GM23248 (cell line): ENCODE measurements around the gene TRAPPC5. TPM values are rescaled to one million over a fixed set of nuclear protein-coding genes. Genes with fewer than 3 reads are reported as not detected.
"Not testable (repeated sequence)": the region's sequence is repeated elsewhere in the genome, so short reads cannot be mapped to it uniquely, and the experiment has no call there.

Experiments used
- DNase-seq: peaks from one replicate; pipeline ENCODE4 v3.0.0-alpha.2; 2015
- H2AFZ ChIP-seq: fragments of 200-600 bp; sonication (generic); 2 replicates; pipeline ENCODE4 v1.6.1; 2016; ENCODE audit warnings: antibody characterized with exemption
- H3F3A ChIP-seq: fragments of 200-600 bp; sonication (generic); 2 replicates; pipeline ENCODE4 v1.6.1; 2016; ENCODE audit warnings: mild to moderate bottlenecking, antibody characterized with exemption, mixed run types; ENCODE audit not compliant: insufficient read depth
- H3K27ac ChIP-seq: fragments of 200-600 bp; sonication (generic); 2 replicates; pipeline ENCODE4 v1.5.1; 2016; ENCODE audit warnings: mild to moderate bottlenecking
- H3K27me3 ChIP-seq: fragments of 200-600 bp; sonication (generic); replicated peaks from 2 replicates; pipeline ENCODE4 v1.6.1; 2016; ENCODE audit warnings: mild to moderate bottlenecking; ENCODE audit not compliant: insufficient read depth
- H3K36me3 ChIP-seq: fragments of 200-600 bp; sonication (generic); 2 replicates; pipeline ENCODE4 v1.6.1; 2016; ENCODE audit warnings: low read depth, mild to moderate bottlenecking
- H3K4me1 ChIP-seq: fragments of 200-600 bp; sonication (generic); 2 replicates; pipeline ENCODE4 v1.6.1; 2016; ENCODE audit warnings: mild to moderate bottlenecking; ENCODE audit not compliant: insufficient read depth
- H3K4me2 ChIP-seq: fragments of 200-600 bp; sonication (generic); one replicate; pipeline ENCODE4 v1.6.1; 2016; ENCODE audit warnings: mild to moderate bottlenecking; ENCODE audit not compliant: unreplicated experiment
- H3K4me3 ChIP-seq: fragments of 200-600 bp; sonication (generic); 2 replicates; pipeline ENCODE4 v1.5.1; 2016; ENCODE audit warnings: mild to moderate bottlenecking
- H3K79me2 ChIP-seq: fragments of 200-600 bp; sonication (generic); 2 replicates; pipeline ENCODE4 v1.6.1; 2016; ENCODE audit warnings: mild to moderate bottlenecking; ENCODE audit not compliant: insufficient read depth
- H3K9ac ChIP-seq: fragments of 200-600 bp; sonication (generic); 2 replicates; pipeline ENCODE4 v1.6.1; 2016; ENCODE audit warnings: mild to moderate bottlenecking
- H3K9me2 ChIP-seq: fragments of 200-600 bp; sonication (generic); 2 replicates; pipeline ENCODE4 v1.6.1; 2016; ENCODE audit warnings: mixed run types, mild to moderate bottlenecking, moderate library complexity; ENCODE audit not compliant: insufficient read depth
- H3K9me3 ChIP-seq: fragments of 200-600 bp; sonication (generic); one replicate; pipeline ENCODE4 v1.6.1; 2017; ENCODE audit warnings: low read depth
- H4K20me1 ChIP-seq: fragments of 200-600 bp; sonication (generic); 2 replicates; pipeline ENCODE4 v1.6.0; 2016; ENCODE audit not compliant: insufficient read depth
- EZH2 ChIP-seq: fragments of 200-600 bp; sonication (generic); IDR thresholded peaks from 2 replicates; pipeline ENCODE4 v1.6.1; 2018; ENCODE audit warnings: antibody characterized with exemption, mild to moderate bottlenecking; ENCODE audit not compliant: insufficient read depth, poor library complexity, severe bottlenecking
- EZH2phosphoT487 ChIP-seq: fragments of 200-600 bp; sonication (generic); IDR thresholded peaks from 2 replicates; pipeline ENCODE4 v1.6.1; 2018; ENCODE audit warnings: antibody characterized with exemption, moderate library complexity, mild to moderate bottlenecking, low read depth; ENCODE audit not compliant: insufficient read depth
- WGBS, 2 experiments: methylation state at CpG; one replicate each; pipeline ENCODE4 v1.1.6; 2015 to 2017; ENCODE audit warnings: low lambda C conversion rate in 2 of 2, low coverage in 1 of 2; ENCODE audit errors: missing lambda C conversion rate in 2 of 2; 5-methylcytosine and 5-hydroxymethylcytosine counted together
- in situ Hi-C: fragments of 300-500 bp; cut with MboI; formaldehyde crosslinking; loops from 2 replicates; pipeline ENCODE4 v1.15.0; 2020
- polyA plus RNA-seq: library from polyadenylated mRNA; unstranded; fragments of >200 nt; fragmentation: Nextera tagmentation; extraction: Ambion mirVana; gene quantifications from 2 replicates; pipeline ENCODE4 v1.2.1, GENCODE V29; 2016
- total RNA-seq: library from RNA; depleted of rRNA; stranded (reverse); fragments of >200 nt; shearing (Covaris generic); gene quantifications from 2 replicates; pipeline ENCODE4 v1.2.3, GENCODE V29; 2014

Gene TRAPPC5
- total and polyA plus RNA-seq, 2 experiments from 2014 or later = 68.1 to 207 TPM

DNA sequence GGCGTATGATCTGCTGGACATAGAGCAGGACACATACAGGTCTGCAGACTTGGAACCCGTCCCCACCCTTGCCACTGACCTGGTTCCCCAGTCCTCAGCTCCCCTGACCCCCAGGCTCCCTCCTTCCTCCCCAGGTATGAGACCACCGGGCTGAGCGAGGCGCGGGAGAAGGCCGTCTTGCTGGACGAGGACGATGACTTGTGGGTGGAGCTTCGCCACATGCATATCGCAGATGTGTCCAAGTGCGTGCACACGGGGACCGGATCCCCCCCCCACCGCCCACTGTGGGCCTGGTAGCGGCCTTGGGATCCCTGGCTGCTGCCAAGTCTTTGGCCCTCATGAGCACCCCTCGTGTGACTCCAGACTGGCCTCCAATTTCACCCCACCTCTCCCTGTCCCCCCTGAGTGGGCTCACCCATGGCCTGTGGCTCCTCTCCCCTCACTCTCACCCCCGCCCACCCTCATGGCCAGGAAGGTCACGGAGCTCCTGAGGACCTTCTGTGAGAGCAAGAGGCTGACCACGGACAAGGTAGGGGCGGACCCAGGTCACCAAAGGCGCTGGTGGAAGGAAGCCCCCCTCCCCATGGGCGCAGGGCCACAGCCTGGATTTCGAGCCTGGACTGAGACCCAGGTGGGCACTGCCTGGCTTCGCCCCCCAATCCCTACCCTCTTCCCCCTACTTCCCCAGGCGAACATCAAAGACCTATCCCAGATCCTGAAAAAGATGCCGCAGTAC lies 38.2 kb upstream of the TRAPPC5 start:
- no peaks in the 10 kb centered on the region for H3K9me3 ChIP-seq
- no peak overlapping the region for H3K4me2 ChIP-seq
- in situ Hi-C loops = no loop called here
- H3K9ac ChIP-seq = no peak overlapping the region
- no peak overlapping the region for H2AFZ ChIP-seq
- WGBS, 2 experiments = 71 to 73% methylated on average over 23 to 27 of the region's 27 CpGs
- H4K20me1 ChIP-seq = no peaks in the 10 kb centered on the region
- no peaks in the 10 kb centered on the region for H3K36me3 ChIP-seq
- no peaks in the 10 kb centered on the region for H3K9me2 ChIP-seq
- H3K27me3 ChIP-seq = 0 out of 2 replicates have a peak, but pooled peaks cover 6% of the 10 kb centered on the region
- H3K4me3 ChIP-seq = no peak overlapping the region
- no peaks in the 10 kb centered on the region for H3K79me2 ChIP-seq
- H3K27ac ChIP-seq = no peak overlapping the region
- no peaks in the 10 kb centered on the region for H3F3A ChIP-seq
- TF ChIP-seq EZH2phosphoT487 (no peak), EZH2 (no peak)
- no peak for DNase-seq
- no peaks in the 10 kb centered on the region for H3K4me1 ChIP-seq

GRCh38 chr19:7643031-7643415 lies 37.6 kb upstream of the TRAPPC5 start:
- H2AFZ ChIP-seq = no peak overlapping the region
- no peaks in the 10 kb centered on the region for H3K4me1 ChIP-seq
- no peaks in the 10 kb centered on the region for H3K79me2 ChIP-seq
- 0 out of 2 replicates have a peak, but pooled peaks cover 2% of the 10 kb centered on the region for H3K27me3 ChIP-seq
- H3K4me2 ChIP-seq = no peak overlapping the region
- DNase-seq = no peak
- H3K9ac ChIP-seq = no peak overlapping the region
- H4K20me1 ChIP-seq = no peaks in the 10 kb centered on the region
- 85% methylated on average over 7 to 8 of the region's 8 CpGs for WGBS, 2 experiments
- H3K9me2 ChIP-seq = no peaks in the 10 kb centered on the region
- no peaks in the 10 kb centered on the region for H3K36me3 ChIP-seq
- H3K4me3 ChIP-seq = no peak overlapping the region
- no peaks in the 10 kb centered on the region for H3F3A ChIP-seq
- TF ChIP-seq EZH2phosphoT487 = no peak
- TF ChIP-seq EZH2 = no peak
- no peaks in the 10 kb centered on the region for H3K9me3 ChIP-seq
- in situ Hi-C loops = no loop called here
- no peak overlapping the region for H3K27ac ChIP-seq

- DNase-seq, H3K36me3 ChIP-seq: not testable (repeated sequence)
- WGBS, 2 experiments = 66 to 100% methylated on average over 2 to 10 of the region's 10 CpGs
Observed at GRCh38 chr19:7643629-7644549, 36.7 kb upstream of the TRAPPC5 start.

GRCh38 chr19:7644550-7644877 lies 36.1 kb upstream of the TRAPPC5 start:
- 87 to 90% methylated on average over 16 to 20 of the region's 20 CpGs for WGBS, 2 experiments
- H3K36me3 ChIP-seq = no peaks in the 10 kb centered on the region
- no peaks in the 10 kb centered on the region for H3K9me2 ChIP-seq
- H3K4me3 ChIP-seq = no peak overlapping the region
- no peak overlapping the region for H3K9ac ChIP-seq
- DNase-seq = no peak
- no peaks in the 10 kb centered on the region for H3F3A ChIP-seq
- no peaks in the 10 kb centered on the region for H3K9me3 ChIP-seq
- in situ Hi-C loops = no loop called here
- H3K4me2 ChIP-seq = no peak overlapping the region
- H2AFZ ChIP-seq = no peak overlapping the region
- no peak overlapping the region for H3K27ac ChIP-seq
- no peaks in the 10 kb centered on the region for H3K4me1 ChIP-seq
- no peaks in the 10 kb centered on the region for H3K27me3 ChIP-seq
- no peak for TF ChIP-seq EZH2phosphoT487
- no peak for TF ChIP-seq EZH2
- no peaks in the 10 kb centered on the region for H3K79me2 ChIP-seq
- H4K20me1 ChIP-seq = no peaks in the 10 kb centered on the region

More at GRCh38 chr19:7643629-7644549, 36.7 kb upstream of the TRAPPC5 start:
- H3K9me2 ChIP-seq, H3K79me2 ChIP-seq, H3K4me3 ChIP-seq, H3K27me3 ChIP-seq, H3K4me2 ChIP-seq, H3K9me3 ChIP-seq, H3K9ac ChIP-seq, H3K27ac ChIP-seq, in situ Hi-C loops, H4K20me1 ChIP-seq, H2AFZ ChIP-seq, H3F3A ChIP-seq, H3K4me1 ChIP-seq: not testable (repeated sequence)
